Ammon's horn (tissue), 1 donor: ENCODE measurements around the gene NALCN.

Experiments
- DNase-seq: peaks from one replicate; pipeline ENCODE4 v3.0.0-alpha.2; 2016; ENCODE audit warnings: low spot score

NALCN gene

DNA sequence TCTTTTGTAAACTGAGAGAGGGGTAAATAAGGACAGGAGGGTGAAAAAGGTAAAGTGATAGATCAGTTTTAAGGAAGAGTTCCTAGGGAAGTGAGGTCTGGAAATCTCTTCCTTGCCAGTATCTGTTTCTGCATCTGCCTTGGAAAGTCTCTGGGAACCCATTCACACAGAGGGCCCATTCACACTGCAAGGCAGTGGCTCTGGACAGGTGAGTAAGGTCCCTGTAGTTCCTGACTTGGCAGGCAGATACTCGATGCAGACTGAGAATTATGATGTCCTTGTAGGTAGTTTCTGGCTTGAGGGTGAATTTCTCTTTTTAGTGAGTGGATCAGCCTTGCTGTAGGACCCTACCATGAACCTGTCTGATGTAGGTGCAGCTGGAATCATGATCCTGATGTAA lies 293.3 kb downstream of the NALCN start:
- DNase-seq, result no peak

DNA sequence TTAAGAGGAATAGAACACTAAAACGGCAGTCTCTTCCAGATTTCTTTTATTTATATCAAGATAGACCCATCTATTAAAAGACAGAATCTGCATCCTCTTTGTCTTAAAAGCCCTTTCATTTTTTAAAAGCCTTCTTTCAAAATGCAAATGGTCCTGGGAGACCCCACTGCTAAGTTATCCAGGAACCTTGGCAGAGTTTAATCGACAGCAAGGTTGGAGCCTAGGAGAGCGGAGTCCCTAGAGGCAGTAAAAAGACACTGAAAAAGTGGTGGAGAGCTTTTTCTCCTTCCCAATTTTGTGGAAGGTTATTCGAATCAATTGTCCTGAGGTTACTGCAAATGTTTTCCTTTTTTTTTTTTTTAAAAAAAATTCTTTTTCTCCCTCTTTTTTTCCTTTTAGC lies 294.7 kb downstream of the NALCN start:
- DNase-seq, result no peak

DNA sequence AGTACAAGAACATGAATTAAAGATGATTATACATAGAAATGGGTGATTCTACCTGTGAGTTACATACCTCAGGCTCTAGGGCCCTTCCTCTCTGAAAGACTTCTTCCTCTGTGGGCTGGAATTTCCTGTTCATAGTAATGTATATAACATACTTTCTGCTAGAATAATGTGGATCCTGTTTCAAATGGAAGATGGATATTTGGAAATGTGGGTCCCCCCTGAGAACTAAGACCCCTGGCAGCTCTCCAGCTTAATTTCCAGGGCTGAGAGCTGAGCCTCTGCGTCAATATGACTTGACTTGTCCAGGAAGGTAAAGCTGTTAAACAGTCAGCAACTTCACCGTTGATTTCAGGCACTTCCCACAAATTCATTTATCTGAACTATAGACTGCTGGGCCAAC lies 296.3 kb downstream of the NALCN start:
- DNase-seq, result no peak

DNA sequence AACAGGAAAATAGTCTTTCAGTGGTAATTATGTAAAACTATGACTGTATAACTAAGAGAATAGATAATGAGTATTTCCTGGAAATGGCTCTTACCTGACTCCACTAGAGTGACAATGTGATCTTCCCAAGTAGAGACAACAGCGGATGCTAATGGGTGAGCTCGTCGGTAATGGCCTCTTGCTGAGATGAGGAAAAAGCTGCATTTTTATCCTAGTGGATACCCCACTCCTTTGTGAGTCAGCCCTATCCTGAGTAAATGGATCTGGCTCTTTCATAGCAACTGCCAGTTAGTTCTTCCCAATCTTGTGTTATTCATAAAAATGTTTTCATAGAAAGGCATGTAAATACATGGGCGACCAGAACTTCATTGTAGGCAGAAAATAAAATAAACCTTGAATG lies 299.5 kb downstream of the NALCN start:
- no peak for DNase-seq

DNA sequence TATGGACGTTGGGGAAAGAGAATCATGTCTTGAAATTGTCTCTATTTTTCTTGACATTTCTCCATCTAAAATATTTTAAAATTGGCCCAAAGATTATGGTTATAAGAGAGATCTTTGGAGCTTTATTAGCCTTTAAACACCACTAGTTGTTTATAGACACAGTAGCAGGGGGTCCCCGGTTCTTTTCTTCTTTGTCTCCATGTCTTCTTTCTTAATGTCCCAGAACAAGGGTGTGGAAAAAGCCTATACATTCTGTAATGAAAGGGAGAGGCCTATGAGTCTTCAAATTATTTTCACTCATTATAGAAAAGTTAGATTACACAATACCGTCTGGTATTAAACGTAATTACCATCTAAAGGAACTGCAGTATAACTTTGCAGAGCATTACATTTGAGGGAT lies 300.0 kb downstream of the NALCN start:
- no peak for DNase-seq

DNA sequence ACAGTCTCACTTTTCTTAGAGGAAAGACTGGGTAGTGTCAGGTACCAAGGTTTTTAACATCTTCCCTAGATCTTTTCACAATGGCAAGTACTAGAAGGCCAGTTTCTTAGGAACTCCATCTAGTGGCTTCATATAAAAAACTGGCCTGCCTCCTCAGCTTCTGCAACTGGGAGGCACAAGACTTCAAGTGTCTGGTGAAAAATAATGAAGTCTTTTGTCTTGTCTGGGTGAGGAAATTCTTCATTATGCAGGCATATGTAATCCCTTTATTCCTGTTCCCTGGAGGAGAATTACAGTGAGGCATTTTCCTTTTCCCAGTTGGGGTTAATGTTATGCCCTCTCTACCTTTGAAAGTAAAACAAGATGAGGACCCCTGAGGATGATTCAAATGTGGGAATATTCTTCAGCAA lies 300.5 kb downstream of the NALCN start:
- peak; percentile 28 for DNase-seq

DNA sequence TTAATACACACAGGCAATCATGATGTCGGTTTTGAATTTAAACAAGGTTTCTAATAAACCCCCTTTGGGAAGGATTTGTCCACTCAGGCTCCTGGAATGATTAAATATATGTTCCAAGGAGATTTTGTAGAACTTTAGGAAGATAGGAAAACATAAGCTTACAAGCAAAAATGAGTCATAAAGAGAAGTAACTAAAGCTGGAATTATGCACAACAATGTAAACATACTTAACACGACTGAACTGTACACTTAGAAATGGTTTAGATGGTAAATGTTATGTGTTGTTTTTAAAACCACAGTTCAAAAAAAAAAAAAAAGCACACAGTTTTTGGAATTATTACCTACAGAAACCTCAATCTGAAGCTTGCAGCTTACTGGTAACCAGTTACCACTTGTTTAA lies 304.4 kb downstream of the NALCN start:
- DNase-seq, result no peak

DNA sequence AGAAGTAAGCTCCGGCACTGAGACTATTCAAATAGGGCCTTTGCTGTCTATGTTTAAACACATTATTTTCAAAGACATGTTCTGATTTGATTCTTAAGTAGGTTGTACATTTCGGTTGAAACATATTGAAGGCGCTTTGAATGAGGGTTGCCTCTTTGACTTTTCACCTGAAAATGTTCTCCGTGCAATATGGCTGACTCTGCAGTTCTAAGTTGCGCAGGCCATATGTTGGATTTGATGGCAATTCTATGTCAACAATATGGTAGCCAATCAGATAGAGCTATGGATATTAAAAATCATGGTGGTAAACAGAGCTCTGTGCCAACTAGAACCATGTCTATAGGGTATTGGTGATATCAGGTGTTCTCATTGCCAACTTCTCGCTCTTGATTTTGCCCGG lies 307.3 kb downstream of the NALCN start:
- no peak for DNase-seq

DNA sequence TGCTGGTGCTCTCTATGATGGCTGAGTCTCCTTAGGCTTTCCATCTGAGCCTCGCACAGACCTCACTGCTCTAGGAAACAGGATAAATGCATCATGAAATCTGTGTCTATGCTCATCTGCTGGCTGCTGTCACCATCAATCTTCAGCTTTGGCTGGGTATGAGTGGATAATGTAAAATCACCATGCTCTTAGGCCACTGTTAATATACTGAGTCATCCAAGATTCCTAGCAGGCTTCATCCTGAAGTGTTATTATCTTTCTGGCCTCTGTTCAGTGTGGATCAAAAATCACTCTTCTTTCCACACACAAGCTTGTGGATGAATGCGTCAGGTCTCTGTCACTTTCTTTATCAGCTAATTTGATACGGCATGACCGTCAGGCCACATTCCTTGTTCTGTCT lies 317.4 kb downstream of the NALCN start:
- DNase-seq, result no peak

DNA sequence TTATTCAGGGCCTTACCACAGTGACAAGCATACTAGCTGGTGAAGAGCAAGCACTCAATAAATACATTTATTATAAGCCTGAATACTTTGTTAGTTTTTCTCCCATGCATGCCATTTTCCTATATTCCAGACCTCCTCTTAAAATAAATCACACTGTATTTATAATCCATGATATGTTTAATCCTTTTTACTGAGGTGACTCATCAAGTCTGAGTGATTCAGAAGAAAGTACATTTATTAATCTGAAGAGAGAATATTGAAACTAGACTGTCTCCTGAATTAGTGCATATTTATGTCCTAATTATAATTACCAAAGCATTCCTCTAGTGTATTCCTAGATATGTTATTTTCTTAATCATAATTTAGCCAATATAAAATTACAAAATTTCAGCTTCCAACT lies 323.3 kb downstream of the NALCN start:
- no peak for DNase-seq

DNA sequence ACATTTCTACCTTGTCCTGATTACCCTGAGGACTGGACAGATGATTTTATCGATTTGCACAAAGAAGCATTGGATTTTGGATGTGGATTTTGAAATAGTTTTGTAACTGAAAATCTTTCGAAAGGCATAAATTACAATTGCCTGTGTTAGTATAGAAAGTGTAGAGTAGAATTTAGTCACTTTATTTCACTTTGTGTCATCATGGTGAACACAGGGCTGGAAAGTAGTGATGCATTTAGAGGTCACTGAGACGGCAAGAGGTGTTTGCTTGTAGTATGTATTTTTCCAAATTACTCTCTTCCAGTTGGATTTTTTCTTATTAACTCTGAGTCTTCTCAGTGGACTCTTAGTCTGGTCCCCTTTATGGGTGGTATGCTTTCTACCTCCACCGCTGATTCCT lies 326.0 kb downstream of the NALCN start:
- no peak for DNase-seq

DNA sequence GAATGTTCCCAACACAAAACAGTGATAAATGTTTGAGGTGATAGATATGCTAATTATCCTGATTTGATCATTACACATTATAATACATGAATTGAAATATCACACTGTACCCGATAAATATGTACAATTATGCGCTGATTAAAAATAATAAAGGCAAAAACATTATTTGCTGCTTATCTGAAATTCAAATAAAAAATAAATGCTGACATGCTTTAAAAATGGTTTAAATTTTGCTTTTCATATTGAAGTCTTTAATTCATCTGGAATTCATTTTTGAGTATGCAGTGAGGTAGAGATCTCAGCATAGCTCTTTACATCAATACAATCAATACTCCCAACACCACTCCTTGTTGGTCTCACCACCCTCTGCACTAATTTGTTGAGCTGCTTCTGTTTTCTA lies 330.8 kb downstream of the NALCN start:
- DNase-seq, result no peak

DNA sequence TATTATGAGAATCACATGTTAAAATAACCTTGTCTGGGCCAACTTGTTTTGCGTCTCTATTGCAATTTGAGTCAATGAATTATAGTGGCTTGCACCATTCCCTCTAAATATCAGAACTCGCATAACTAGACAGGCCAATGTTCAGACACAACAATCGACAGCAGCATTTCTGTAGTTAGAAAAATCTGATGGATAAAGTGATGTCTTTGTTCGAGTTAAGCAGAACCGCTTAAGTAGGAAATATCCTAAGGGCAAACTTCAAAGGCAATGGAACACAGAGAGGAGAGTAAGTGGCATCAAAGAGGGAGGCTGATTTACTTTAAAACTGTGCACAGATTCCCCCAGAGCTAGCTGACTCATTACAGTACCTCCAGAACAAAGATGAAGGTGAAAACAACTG lies 333.9 kb downstream of the NALCN start:
- no peak for DNase-seq

DNA sequence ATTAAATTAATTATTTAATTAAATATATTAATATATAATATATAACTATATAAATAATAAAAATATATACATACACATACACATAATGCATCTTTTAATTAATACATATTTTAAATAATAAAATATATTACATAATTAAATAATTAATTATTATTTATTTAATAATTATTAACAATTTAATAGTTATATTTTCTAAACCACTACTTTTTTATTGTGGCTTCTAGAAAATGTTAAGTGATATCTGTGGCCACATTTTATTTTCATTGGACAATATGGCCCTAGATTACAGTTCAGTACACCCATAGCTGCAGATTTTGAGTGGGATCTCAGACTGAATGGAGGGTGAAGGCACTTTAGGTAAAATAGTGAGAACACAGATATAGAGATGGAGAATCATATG lies 335.7 kb downstream of the NALCN start:
- DNase-seq, result no peak

DNA sequence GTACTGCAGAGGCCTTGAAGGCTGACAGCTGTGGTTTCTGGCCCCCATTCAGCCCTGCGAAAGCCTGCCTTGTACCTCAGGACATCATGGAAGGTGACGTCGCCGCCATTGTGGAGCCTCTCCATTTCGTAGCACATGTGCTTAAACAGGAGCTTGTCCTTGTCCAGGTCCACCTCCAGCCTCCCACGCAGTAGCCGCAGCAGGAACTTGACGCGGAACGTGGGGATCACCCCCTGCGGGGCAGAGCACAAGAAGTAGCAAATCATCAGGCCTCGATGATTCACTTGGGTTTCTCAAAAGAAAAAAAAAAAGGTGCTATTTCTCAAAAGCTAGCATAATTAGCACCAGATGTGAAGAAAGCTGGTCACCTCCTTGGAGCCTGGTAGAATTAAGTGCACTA lies 351.0 kb downstream of the NALCN start:
- no peak for DNase-seq

DNA sequence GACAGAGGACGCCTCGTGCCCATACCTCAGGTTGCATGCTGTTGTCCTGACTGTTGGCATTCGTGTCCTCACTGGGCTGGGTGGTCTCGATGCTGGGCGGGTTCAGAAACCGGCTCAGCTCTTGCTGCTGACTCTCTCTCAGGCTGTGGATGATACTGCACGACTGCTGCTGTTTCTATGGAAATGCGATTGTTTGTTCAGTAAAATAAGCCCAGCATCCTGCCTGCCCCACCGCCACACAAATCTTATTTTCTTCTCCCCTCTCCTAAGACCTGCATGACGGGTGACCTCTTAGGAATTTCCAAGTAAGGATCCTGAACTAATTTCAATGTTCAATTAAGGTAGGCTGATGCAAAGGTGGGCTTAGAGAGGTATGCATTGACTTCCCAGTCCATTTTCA lies 356.5 kb downstream of the NALCN start:
- peak; percentile 44 for DNase-seq

DNA sequence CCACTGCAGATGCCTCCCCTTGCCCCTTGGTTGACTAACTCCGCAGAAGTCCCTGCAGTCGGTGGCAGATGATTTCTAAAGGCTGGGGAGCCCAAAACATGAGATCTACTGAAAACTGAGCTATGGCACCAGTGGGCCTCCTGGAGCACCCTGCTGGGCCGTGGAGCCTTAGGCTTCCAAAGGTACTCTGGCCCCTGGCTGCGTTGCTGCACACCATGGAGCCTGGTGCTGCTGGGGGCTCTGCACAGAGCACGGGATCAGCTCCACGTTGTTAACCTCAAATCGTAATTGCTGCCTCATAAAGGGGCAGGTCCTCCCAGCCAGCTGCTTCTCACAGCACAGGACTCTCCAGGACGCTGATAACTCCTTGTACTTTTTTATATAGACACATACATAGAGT lies 357.5 kb downstream of the NALCN start:
- DNase-seq, result no peak

DNA sequence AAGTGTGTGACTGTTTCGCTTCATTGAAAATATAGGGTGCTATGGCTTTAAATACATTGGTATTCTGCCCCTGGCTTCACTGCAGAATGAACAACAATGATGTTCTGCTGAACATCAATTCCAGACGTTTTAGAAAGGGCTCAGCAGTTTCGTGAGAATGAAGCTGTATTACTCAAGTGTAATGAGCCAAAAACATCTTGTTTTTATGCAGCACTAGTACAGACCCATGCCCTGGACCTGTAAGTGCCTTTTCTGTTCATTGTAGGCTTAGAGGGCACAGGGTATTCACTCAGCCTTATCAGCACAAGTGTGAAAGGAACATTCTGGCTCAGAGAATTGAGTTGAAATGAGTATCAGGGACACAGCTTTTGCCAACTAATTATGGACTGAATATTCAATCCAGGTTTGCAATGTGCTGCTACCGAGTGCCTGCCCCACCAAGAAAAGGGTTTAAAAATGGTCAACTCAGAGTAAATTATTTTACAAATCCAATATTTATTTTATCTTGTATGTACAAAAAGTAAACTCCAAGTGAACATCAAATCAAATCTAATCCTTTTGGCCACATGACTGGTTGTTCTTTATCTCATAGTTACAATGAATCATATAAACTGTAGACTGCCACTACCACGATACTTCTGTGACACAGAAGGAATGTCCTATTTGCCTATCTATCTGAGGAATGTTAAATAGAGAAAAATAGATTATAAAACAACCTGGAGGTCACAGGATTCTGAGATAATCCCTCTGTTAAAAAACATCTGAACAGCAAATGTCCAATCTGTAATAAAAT lies 362.8 kb downstream of the NALCN start:
- no peak for DNase-seq

DNA sequence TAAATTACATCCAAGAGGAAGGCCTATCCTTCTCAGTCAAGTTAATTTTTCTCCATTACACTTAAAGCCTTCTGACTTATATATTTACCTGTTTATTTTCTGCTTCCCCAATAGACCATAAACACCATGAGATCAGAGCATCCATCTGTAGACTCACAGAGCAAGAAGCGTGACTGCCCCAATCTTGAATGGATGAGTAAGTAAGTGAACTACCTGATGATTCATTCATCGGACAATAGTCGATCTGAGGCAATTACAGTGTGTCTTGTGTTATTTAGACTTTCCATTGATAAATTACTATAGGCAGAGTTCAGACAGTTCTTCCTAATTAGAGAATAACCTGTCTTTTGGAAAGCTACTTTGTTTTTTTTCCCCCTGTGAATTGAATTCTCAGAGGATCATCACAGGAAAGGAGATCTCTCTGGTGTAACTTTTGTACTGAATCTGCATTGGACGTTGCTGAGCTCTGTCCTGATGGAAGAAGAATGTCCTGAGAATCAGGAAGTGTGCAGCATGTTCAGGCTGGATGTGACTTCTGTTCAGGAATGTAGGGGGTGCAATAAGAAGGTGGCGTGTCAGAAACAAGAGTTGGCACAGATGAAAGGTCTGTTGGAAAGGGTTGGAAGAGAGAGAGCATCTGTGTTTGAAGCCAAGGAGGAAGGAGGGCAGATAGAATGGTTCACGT lies 367.0 kb downstream of the NALCN start:
- no peak for DNase-seq

DNA sequence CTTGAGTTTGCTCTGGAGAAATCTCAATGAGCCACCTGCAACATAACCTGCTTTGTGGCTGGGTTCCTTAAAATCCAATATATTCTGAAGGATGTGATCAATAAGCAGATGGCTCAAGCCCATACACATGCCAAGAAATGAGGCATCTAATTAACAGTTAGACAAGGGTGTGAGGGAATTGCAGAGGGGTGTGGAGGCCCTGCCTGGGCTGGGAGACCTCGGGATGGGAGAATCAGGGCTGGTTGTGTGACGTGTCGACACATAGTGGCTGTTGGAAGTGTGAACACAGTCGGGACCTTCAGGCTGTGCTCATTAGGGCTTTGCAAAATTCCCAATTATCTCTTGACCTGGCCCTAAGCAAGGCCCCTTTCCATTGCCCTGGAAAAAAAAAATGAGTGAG lies 379.8 kb downstream of the NALCN start:
- no peak for DNase-seq

DNA sequence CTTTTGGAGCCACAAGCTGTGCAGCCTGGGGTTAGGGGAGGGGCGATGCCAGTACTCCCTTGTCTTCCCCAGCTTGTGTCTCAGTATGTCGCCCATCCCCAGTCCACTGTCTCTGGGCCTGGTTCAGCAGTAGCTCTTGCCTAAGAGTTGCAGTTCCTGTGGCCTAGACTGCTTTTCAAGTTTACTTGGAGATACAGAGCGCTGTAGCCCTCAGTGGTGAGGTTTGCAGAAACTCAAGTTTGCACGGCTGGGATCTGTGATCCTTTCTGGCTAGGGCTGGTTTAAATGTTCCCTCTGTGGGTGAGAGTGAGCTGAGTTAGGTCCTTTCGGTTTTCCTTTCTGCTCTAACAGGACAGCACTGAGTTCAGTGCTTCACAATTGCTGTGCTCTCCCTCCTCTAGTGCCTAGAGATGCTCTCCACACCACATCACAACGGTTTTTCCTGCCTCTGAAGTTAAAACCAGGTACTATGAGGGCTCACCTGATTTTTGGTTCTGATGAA lies 381.1 kb downstream of the NALCN start:
- no peak for DNase-seq

DNA sequence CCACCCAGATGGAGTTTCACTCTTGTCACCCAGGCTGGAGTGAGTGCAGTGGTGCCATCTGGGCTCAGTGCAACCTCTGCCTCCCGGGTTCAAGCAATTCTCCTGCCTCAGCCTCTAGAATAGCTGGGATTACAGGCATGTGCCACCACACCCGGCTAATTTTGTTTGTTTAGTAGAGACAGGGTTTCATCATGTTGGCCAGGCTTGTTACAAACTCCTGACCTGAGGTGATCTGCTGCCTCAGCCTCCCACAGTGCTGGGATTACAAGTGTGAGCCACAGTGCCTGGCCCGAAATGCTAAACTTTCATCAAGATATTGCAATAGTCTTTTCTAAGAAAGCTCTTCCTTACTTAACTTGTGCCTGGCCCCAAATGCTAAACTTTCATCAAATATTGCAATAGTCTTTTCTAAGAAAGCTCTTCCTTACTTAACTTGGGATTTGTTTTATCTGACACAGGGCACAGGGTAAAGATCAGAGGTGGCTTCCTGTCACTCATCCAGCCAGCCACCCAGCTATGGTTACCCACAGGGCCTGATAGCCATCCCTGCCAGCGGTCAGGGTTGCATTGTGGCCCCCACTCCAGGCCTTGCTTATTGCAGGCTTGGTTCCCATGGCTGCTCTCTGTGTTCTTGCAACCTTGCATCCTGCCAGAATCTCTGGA lies 389.4 kb downstream of the NALCN start:
- DNase-seq, result no peak

DNA sequence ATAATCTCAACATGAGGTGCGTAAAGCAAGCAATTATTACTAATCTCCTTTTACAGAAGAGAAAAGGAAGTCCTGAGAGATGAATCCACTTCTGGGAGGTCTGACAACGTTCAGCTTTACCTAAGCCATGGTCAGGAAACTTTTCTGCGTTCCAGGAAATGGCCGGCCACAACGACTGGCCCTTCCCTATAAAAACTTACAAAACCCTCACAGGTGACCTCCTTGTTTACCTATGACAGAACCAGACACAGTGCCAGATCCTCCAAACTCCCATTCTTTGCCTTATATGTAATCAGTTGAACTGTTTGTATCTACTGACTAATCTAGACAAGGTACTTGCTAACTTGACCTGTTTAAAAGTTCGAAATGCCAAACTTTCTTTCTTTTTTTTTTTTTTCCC lies 390.0 kb downstream of the NALCN start:
- no peak for DNase-seq
